ENCODE results near the gene DRC1.

The DRC1 gene

DNA sequence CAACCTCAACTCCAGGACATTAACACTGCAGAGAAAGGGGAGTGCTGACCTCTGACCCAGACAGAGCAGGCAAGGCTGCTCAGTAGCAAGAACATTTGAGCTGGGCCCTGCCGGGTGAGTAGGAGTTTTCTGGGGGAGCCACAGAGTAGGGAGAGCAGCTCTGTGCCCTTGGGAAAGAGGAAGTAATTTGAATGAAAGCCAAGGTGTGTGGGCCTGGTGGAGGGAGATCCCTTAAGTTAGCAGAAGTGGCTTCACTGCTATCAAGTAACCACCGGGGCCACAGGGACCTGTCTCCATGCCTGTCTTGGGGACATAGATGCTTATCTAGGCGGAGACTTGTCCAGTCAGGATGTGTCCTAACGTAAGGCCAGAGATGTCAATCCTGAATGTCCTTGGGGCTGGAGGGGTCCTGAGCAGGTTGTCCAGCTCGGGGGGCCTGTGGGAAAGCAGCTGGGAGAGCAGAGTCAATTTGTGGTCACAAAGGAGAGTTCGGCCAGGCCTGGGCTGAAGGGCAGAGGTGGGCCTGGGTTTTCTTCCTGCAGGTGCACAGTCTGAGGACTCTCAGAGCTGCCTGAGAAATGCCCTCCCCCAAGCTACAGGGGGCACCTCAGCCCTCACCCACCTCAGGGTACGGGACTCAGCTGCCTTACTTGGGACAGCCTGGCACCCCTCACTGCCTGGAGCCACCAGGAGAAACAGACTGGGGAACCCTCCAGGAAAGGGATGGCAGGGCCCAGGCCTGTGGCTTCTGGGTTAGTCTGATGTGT, 91.2 kb downstream of the DRC1 start:
- H3K4me3 ChIP-seq (ENCODE audit: low read depth, low read length): no peak overlapping the region
- DNase-seq (ENCODE audit: low read depth): no peak
- TF ChIP-seq, protein P1, sequence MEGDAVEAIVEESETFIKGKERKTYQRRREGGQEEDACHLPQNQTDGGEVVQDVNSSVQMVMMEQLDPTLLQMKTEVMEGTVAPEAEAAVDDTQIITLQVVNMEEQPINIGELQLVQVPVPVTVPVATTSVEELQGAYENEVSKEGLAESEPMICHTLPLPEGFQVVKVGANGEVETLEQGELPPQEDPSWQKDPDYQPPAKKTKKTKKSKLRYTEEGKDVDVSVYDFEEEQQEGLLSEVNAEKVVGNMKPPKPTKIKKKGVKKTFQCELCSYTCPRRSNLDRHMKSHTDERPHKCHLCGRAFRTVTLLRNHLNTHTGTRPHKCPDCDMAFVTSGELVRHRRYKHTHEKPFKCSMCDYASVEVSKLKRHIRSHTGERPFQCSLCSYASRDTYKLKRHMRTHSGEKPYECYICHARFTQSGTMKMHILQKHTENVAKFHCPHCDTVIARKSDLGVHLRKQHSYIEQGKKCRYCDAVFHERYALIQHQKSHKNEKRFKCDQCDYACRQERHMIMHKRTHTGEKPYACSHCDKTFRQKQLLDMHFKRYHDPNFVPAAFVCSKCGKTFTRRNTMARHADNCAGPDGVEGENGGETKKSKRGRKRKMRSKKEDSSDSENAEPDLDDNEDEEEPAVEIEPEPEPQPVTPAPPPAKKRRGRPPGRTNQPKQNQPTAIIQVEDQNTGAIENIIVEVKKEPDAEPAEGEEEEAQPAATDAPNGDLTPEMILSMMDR (IDR thresholded peaks at IDR 0.05; ENCODE audit: control insufficient read depth, extremely low read depth, insufficient read depth): no peak

DNA sequence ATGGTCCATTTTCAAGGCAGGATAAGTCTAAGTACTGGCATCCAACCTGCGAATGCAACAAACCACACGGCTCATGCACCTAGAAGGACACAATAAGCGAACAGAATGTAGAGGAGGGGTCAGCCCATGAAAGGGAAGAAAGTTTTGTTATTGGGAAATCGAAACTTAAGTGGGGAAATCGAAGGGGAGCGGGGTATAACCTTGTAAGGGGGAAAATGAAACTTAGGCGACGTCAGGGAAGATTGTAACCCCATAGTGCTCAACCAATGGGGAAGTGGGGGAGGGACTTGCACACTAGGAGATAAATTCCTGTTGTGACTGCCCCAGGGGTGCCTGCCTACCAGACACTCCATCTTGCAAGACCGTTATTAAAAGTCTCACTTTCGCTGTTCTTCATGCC, 91.8 kb downstream of the DRC1 start:
- H3K4me3 ChIP-seq (ENCODE audit: low read depth, low read length): no peak overlapping the region
- DNase-seq (ENCODE audit: low read depth): no peak
- TF ChIP-seq, protein P1 (IDR thresholded peaks at IDR 0.05; ENCODE audit: control insufficient read depth, extremely low read depth, insufficient read depth): no peak

- no peak for DNase-seq (ENCODE audit: low read depth)
- TF ChIP-seq, protein P1 (IDR thresholded peaks at IDR 0.05; ENCODE audit: control insufficient read depth, extremely low read depth, insufficient read depth): no peak
- H3K4me3 ChIP-seq (ENCODE audit: low read depth, low read length): no peak overlapping the region
Observed at GRCh38 chr2:26494199-26494598, 92.5 kb downstream of the DRC1 start.

DNA sequence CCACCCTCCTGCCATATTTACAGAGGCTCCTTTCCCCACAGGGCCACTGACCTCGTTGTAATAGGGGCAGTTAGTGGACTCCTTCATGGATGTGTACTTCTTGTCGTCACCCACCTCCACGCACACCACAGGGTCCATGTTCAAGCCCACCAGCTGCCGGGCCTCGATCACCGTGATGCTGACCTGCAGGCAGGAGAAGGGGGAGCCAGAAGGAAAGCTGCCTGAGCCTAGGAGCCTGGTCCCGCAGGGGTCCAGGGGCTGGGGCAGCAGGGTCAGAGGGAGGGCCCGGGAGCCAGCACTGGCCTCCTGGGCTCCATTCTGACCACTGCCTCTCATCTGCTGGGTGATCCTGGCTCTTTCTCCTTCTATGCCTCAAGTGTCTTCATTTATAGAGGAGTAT, 93.2 kb downstream of the DRC1 start:
- TF ChIP-seq, protein P1 (IDR thresholded peaks at IDR 0.05; ENCODE audit: control insufficient read depth, extremely low read depth, insufficient read depth): no peak
- DNase-seq (ENCODE audit: low read depth): no peak
- no peak overlapping the region for H3K4me3 ChIP-seq (ENCODE audit: low read depth, low read length)

GRCh38 chr2:26495705-26496297, 94.1 kb downstream of the DRC1 start:
- no peak for DNase-seq (ENCODE audit: low read depth)
- TF ChIP-seq, protein P1 (IDR thresholded peaks at IDR 0.05; ENCODE audit: control insufficient read depth, extremely low read depth, insufficient read depth): no peak
- H3K4me3 ChIP-seq (ENCODE audit: low read depth, low read length): no peak overlapping the region

GRCh38 chr2:26500406-26500805, 98.7 kb downstream of the DRC1 start:
- TF ChIP-seq, protein P1 (IDR thresholded peaks at IDR 0.05; ENCODE audit: control insufficient read depth, extremely low read depth, insufficient read depth): no peak
- H3K4me3 ChIP-seq (ENCODE audit: low read depth, low read length): no peak overlapping the region
- DNase-seq (ENCODE audit: low read depth): no peak

All from LNCaP clone FGC (cell line).